IMR-90 (cell line): ENCODE measurements around the gene BCL2.

Source experiments
- CEBPB ChIP-seq: IDR thresholded peaks from 2 replicates; pipeline ENCODE4 v1.6.1; 2012; ENCODE audit warnings: low read depth, low read length, improper control_type of control experiment
- CHD1 ChIP-seq: IDR thresholded peaks from 2 replicates; pipeline ENCODE4 v1.6.1; 2012; ENCODE audit warnings: low read depth, low read length, improper control_type of control experiment
- MAZ ChIP-seq: IDR thresholded peaks from 2 replicates; pipeline ENCODE4 v1.6.1; 2012; ENCODE audit warnings: low read depth, mild to moderate bottlenecking, low read length, improper control_type of control experiment, moderate library complexity, borderline replicate concordance
- POLR2A ChIP-seq: IDR thresholded peaks from 2 replicates; pipeline ENCODE4 v1.6.1; 2012; ENCODE audit warnings: mild to moderate bottlenecking, low read depth, low read length
- SMC3 ChIP-seq: fragments of 150-350 bp; IDR thresholded peaks from 2 replicates; pipeline ENCODE4 v1.6.1; 2016; ENCODE audit warnings: low read depth, mild to moderate bottlenecking, antibody characterized with exemption, low read length, moderate library complexity
- TF ChIP-seq, protein P1 (sequence below): conservative IDR thresholded peaks from 2 replicates; pipeline ENCODE4 v1.5.1; 2012; ENCODE audit warnings: mild to moderate bottlenecking, low read depth, low read length, improper control_type of control experiment

GRCh38 chr18:63368611-63369010 is 49.0 kb upstream of the BCL2 start:
- TF ChIP-seq, protein P1, sequence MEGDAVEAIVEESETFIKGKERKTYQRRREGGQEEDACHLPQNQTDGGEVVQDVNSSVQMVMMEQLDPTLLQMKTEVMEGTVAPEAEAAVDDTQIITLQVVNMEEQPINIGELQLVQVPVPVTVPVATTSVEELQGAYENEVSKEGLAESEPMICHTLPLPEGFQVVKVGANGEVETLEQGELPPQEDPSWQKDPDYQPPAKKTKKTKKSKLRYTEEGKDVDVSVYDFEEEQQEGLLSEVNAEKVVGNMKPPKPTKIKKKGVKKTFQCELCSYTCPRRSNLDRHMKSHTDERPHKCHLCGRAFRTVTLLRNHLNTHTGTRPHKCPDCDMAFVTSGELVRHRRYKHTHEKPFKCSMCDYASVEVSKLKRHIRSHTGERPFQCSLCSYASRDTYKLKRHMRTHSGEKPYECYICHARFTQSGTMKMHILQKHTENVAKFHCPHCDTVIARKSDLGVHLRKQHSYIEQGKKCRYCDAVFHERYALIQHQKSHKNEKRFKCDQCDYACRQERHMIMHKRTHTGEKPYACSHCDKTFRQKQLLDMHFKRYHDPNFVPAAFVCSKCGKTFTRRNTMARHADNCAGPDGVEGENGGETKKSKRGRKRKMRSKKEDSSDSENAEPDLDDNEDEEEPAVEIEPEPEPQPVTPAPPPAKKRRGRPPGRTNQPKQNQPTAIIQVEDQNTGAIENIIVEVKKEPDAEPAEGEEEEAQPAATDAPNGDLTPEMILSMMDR = no peak
- TF ChIP-seq CEBPB (no peak), POLR2A (no peak), SMC3 (no peak), MAZ (no peak), CHD1 (no peak)
